DMS153 treated with DMSO at 0.1 percent for 48 hours (cell line): Measurements from ENCODE around the gene SH3BGRL2.
"Not testable (repeated sequence)": the region's sequence is repeated elsewhere in the genome, so short reads cannot be mapped to it uniquely, and the experiment has no call there.

Experiments
- DNase-seq: peaks from one replicate; lab custom pipeline; 2025; ENCODE audit not compliant: unreplicated experiment; lab: John Stamatoyannopoulos, UW

Gene SH3BGRL2

DNA sequence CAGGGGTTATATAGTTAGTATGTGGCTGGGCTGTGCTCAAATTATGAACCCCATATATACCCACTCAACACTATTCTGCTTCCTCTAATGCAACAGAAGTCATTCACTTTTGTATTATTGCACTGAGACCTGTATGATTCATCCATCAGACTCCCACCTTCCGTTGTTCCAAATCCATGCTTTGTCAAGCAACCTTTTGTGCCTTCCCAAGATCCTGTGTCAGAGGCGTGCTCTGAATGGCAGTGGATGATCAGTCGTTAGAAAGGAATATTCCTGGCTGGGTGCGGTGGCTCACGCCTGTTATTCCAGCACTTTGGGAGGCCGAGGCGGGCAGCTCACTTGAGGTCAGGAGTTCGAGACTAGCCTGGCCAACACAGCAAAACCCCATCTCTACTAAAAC is 103.2 kb downstream of the SH3BGRL2 start:
- no peak for DNase-seq

DNA sequence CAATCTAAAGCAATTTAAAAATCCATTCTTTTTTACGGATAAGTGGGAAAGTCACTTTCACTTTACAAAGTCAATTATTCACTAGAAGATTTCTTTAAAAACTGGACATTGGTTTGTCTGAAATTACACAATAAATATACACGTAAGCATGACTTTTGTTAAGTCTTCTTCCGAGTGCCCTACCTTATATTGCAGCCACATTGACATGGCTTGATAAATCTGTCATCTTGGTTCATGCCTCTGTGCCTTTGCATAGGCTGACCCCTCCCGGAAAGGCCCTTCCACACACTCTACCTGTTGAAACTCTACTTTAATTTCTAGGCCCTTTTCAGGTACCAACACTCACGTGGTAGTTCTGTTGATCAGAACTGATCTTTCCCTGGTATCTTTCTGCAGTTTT is 104.1 kb downstream of the SH3BGRL2 start:
- no peak for DNase-seq

DNA sequence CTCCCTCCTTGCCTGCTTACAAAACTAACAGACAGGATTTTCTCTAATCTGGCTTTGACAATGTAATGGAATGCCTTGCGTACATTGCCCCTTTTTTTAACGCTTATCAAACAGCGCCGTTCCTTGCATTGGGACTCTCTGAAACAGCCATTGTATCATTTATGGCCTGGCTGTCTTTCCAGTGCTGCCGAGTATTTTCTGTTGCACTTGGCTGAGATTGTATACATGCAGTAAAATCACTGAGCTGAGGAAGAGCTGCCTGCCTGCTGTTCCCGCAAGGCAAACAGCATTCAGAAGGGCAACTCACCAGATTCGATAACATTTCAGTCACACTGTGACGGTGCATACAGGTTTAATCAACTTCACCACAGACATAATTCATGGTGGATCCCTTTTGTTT is 106.0 kb downstream of the SH3BGRL2 start:
- DNase-seq, result peak; percentile 68

DNA sequence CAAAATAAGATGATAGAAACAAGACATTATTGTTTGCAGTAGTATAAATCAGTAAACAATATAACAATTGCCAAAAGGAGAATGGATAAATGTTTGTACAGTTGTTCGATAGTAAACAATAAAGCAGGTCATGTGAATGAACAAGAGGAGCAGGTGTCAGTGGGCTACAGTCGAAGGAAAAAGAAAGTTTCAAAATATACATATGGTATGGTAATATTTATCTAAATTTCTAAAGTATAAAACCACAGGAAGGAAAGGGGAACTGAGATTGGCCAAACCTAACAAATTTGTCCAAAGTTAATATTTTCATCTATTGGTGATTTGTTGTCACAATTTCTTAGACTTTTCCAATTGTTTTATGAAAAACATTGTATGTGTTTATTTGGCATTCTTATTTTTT is 110.9 kb downstream of the SH3BGRL2 start:
- DNase-seq, result no peak

DNA sequence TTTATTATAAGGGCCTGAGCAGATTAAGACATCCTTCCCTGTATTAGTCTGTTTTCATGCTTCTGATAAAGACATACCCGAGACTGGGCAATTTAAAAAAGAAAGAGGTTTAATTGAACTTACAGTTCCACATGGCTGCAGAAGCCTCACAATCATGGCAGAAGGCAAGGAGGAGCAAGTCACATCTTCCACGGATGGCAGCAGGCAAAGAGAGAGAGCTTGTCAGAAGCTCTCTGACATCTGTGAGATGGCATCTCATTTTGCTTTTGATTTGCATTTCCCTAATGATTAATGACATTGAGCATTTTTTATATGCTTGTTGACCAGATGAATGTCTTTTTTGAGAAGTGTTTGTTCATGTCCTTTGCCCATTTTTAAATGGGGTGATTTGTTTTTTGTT is 114.2 kb downstream of the SH3BGRL2 start:
- DNase-seq, result not testable (repeated sequence)

DNA sequence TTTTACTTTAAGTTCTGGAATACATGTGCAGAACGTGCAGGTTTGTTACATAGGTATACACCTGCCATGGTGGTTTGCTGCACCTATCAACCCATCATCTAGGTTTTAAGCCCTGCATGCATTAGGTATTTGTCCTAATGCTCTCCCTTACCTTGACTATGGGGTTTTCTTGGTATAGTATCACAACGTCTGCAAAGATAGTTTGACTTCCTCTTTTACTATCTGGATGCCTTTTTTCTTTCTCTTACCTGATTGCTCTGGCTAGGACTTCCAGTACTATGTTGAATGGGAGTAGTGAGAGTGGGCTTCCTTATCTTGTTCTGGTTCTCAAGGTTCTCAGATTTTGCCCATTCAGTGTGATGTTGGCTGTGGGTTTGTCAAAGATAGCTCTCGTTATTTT is 115.2 kb downstream of the SH3BGRL2 start:
- not testable (repeated sequence) for DNase-seq

DNA sequence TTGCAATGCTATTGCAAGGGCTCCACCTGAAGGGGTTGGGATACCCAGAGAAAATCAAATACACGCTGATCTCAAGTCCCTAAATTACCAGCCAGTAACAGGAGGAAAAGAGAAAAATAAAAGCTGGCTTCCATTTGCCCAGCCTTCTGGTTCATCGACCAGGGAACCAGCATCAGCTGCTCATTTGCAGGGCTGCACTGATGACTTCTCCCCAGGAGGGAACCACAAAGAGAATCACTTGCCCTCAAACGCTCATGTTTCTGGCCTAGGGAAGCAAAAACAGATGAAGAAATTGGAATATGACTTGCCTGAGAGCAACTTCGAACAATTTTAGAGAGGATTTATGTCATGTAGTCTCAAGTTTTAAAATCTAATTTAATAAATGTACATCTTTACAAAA is 119.7 kb downstream of the SH3BGRL2 start:
- DNase-seq, result no peak
